Panc1 (cell line): ENCODE results near the gene MLNR. TPM values are rescaled to one million over a fixed set of nuclear protein-coding genes. Genes with fewer than 3 reads are reported as not detected.

ENCODE experiments used
- ATAC-seq: fragments of 200-7000 bp; cut with Tn5 transposase; 2 replicates; pipeline ENCODE4 v1.9.1; 2020; ENCODE audit warnings: mild to moderate bottlenecking, moderate library complexity
- BruUV-seq: library from RNA; stranded (reverse); fragments of 400-500 nt; replicated peaks from 2 replicates; lab custom pipeline; 2021; lab: Mats Ljungman, UMichigan
- CTCF ChIA-PET: fragments of 300-600 bp; sonication (Branson Sonifier 250); formaldehyde crosslinking; loops from one replicate; lab custom pipeline; 2022; ENCODE audit warnings: antibody characterized with exemption; lab: Charles Lee
- POLR2A ChIA-PET: fragments of 300-600 bp; sonication (Branson Sonifier 250); formaldehyde crosslinking; loops from one replicate; lab custom pipeline; 2022; ENCODE audit warnings: antibody characterized with exemption; lab: Charles Lee
- DNase-seq: peaks from one replicate; pipeline ENCODE4 v3.0.0-alpha.2; 2010; ENCODE audit warnings: low read depth, low spot score
- H3K27ac ChIP-seq: 2 replicates; pipeline ENCODE4 v1.5.1; 2011; ENCODE audit warnings: mild to moderate bottlenecking, low read length, inconsistent platforms
- H3K27me3 ChIP-seq: fragments of 200-500 bp; sonication (Bioruptor generic); 2 replicates; pipeline ENCODE4 v1.6.0; 2014; ENCODE audit warnings: low read length, inconsistent platforms; ENCODE audit not compliant: control insufficient read depth, insufficient read depth
- H3K36me3 ChIP-seq: fragments of 200-500 bp; sonication (Bioruptor generic); 2 replicates; pipeline ENCODE4 v1.5.1; 2014; ENCODE audit warnings: inconsistent platforms, mild to moderate bottlenecking, low read length, moderate library complexity; ENCODE audit not compliant: control insufficient read depth, insufficient read depth
- H3K4me1 ChIP-seq: 2 replicates; pipeline ENCODE4 v1.5.1; 2011; ENCODE audit warnings: inconsistent platforms, mild to moderate bottlenecking, low read length, moderate library complexity; ENCODE audit not compliant: control insufficient read depth, insufficient read depth
- H3K4me3 ChIP-seq, 2 experiments: 2 replicates each; pipeline ENCODE4 v1.5.1; 2011 to 2012; ENCODE audit warnings: low read depth in 2 of 2, low read length in 2 of 2, mild to moderate bottlenecking in 2 of 2, inconsistent platforms in 1 of 2, moderate library complexity in 1 of 2
- H3K9me3 ChIP-seq: fragments of 200-500 bp; sonication (Bioruptor generic); 2 replicates; pipeline ENCODE4 v1.5.1; 2014; ENCODE audit warnings: low read depth, mild to moderate bottlenecking, inconsistent platforms, low read length, moderate library complexity; ENCODE audit not compliant: control insufficient read depth, insufficient read depth
- POLR2AphosphoS5 ChIP-seq: IDR thresholded peaks from 2 replicates; pipeline ENCODE4 v1.6.1; 2012; ENCODE audit warnings: mild to moderate bottlenecking, low read depth, low read length, moderate library complexity
- SIN3A ChIP-seq: IDR thresholded peaks from 2 replicates; pipeline ENCODE4 v1.6.1; 2012; ENCODE audit warnings: low read depth, mild to moderate bottlenecking, low read length, moderate library complexity, borderline replicate concordance; ENCODE audit not compliant: insufficient read depth
- TCF7L2 ChIP-seq: IDR thresholded peaks from 2 replicates; pipeline ENCODE4 v1.6.1; 2011; ENCODE audit warnings: mild to moderate bottlenecking, low read depth, low read length, inconsistent platforms
- in situ Hi-C: cut with HindIII; loops from 2 replicates; pipeline ENCODE4 v1.10.0; 2016; ENCODE audit warnings: low sequenced_read_pairs, low pct_unique_long_range_greater_than_20kb
- intact Hi-C: fragments of 100-400 bp; cut with micrococcal nuclease; formaldehyde crosslinking; loops from one replicate; pipeline ENCODE4 v1.10.0; 2022; ENCODE audit not compliant: unreplicated experiment
- total RNA-seq: library from RNA; stranded (reverse); gene quantifications from one replicate; pipeline ENCODE4 v1.2.1, GENCODE V29; 2021; ENCODE audit not compliant: unreplicated experiment
- TF ChIP-seq, protein P1 (sequence below): fragments of 450-650 bp; IDR thresholded peaks from 2 replicates; pipeline ENCODE4 v1.5.1; 2017; ENCODE audit warnings: mild to moderate bottlenecking
- TF ChIP-seq, protein P2 (sequence below), 2 experiments: IDR thresholded peaks; 2 replicates each; pipeline ENCODE4 v1.6.1; 2011 to 2012; ENCODE audit warnings: low read depth in 2 of 2, control low read depth in 1 of 2, low read length in 1 of 2, mild to moderate bottlenecking in 1 of 2, moderate library complexity in 1 of 2; ENCODE audit not compliant: insufficient read depth in 1 of 2

Gene MLNR
- total RNA-seq, 1 experiment from 2014 or later = 0.62 TPM

DNA sequence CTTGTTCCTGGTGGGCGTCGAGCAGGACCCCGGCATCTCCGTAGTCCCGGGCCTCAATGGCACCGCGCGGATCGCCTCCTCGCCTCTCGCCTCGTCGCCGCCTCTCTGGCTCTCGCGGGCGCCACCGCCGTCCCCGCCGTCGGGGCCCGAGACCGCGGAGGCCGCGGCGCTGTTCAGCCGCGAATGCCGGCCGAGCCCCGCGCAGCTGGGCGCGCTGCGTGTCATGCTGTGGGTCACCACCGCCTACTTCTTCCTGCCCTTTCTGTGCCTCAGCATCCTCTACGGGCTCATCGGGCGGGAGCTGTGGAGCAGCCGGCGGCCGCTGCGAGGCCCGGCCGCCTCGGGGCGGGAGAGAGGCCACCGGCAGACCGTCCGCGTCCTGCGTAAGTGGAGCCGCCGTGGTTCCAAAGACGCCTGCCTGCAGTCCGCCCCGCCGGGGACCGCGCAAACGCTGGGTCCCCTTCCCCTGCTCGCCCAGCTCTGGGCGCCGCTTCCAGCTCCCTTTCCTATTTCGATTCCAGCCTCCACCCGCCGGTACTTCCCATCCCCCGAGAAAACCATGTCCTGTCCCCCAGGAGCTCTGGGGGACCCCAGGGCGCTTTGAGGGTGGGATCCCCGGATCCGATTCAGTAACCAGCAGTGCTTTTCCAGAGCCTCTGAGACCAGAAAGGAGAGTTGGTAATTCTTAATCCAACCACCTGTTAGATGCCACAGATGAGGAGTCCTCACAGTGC lies 885 bp downstream of the MLNR start:
- ChIA-PET POLR2A (no interaction called here), CTCF (no interaction called here)
- ATAC-seq (no peak), DNase-seq (no peak)
- intact Hi-C loops = no loop called here
- in situ Hi-C loops = no loop called here
- TF ChIP-seq, protein P1, sequence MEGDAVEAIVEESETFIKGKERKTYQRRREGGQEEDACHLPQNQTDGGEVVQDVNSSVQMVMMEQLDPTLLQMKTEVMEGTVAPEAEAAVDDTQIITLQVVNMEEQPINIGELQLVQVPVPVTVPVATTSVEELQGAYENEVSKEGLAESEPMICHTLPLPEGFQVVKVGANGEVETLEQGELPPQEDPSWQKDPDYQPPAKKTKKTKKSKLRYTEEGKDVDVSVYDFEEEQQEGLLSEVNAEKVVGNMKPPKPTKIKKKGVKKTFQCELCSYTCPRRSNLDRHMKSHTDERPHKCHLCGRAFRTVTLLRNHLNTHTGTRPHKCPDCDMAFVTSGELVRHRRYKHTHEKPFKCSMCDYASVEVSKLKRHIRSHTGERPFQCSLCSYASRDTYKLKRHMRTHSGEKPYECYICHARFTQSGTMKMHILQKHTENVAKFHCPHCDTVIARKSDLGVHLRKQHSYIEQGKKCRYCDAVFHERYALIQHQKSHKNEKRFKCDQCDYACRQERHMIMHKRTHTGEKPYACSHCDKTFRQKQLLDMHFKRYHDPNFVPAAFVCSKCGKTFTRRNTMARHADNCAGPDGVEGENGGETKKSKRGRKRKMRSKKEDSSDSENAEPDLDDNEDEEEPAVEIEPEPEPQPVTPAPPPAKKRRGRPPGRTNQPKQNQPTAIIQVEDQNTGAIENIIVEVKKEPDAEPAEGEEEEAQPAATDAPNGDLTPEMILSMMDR = no peak
- TF ChIP-seq SIN3A = no peak
- no peak for TF ChIP-seq TCF7L2
- TF ChIP-seq, protein P2, sequence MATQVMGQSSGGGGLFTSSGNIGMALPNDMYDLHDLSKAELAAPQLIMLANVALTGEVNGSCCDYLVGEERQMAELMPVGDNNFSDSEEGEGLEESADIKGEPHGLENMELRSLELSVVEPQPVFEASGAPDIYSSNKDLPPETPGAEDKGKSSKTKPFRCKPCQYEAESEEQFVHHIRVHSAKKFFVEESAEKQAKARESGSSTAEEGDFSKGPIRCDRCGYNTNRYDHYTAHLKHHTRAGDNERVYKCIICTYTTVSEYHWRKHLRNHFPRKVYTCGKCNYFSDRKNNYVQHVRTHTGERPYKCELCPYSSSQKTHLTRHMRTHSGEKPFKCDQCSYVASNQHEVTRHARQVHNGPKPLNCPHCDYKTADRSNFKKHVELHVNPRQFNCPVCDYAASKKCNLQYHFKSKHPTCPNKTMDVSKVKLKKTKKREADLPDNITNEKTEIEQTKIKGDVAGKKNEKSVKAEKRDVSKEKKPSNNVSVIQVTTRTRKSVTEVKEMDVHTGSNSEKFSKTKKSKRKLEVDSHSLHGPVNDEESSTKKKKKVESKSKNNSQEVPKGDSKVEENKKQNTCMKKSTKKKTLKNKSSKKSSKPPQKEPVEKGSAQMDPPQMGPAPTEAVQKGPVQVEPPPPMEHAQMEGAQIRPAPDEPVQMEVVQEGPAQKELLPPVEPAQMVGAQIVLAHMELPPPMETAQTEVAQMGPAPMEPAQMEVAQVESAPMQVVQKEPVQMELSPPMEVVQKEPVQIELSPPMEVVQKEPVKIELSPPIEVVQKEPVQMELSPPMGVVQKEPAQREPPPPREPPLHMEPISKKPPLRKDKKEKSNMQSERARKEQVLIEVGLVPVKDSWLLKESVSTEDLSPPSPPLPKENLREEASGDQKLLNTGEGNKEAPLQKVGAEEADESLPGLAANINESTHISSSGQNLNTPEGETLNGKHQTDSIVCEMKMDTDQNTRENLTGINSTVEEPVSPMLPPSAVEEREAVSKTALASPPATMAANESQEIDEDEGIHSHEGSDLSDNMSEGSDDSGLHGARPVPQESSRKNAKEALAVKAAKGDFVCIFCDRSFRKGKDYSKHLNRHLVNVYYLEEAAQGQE (IDR thresholded peaks at IDR 0.05; ENCODE audit: insufficient read depth in 1 of 2, low read depth in 2 of 2, low read length in 1 of 2) = no peak
- TF ChIP-seq POLR2AphosphoS5 = no peak
- Histone ChIP-seq H3K4me1 (no peaks in the 10 kb centered on the region), H3K27me3 (no peaks in the 10 kb centered on the region), H3K36me3 (no peaks in the 10 kb centered on the region), H3K9me3 (no peaks in the 10 kb centered on the region), H3K27ac (no peak overlapping the region), H3K4me3 (no peak overlapping the region)
- BruUV-seq = no TSS peak

DNA sequence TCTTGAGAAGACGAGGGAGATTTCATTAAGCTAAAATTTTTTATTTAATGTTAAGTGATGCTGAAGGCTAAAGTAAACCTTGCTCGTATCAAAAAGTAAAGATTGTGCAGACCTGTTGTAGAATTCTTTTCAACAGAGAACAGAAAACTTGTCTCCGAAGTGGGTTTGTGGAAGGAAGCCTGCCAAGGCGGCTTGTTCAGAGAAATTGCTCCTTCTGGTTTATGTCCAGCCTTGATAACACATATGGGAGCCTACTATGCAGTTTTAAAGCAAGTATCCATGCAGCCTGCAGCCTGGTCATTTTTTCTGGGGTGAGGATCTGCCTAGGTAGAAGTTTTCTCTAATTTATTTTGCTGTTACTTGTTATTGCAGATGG lies 1.4 kb downstream of the MLNR start:
- no peaks in the 10 kb centered on the region for H3K4me1 ChIP-seq
- H3K27ac ChIP-seq = no peak overlapping the region
- no peaks in the 10 kb centered on the region for H3K27me3 ChIP-seq
- TF ChIP-seq, protein P2 (IDR thresholded peaks at IDR 0.05; ENCODE audit: insufficient read depth in 1 of 2, low read depth in 2 of 2, low read length in 1 of 2) = no peak
- TF ChIP-seq SIN3A = no peak
- TF ChIP-seq TCF7L2 = no peak
- no peak for TF ChIP-seq POLR2AphosphoS5
- TF ChIP-seq, protein P1 = no peak
- ATAC-seq (no peak), DNase-seq (no peak)
- in situ Hi-C loops (no loop called here), intact Hi-C loops (no loop called here)
- POLR2A ChIA-PET = no interaction called here
- CTCF ChIA-PET = no interaction called here
- H3K36me3 ChIP-seq = no peaks in the 10 kb centered on the region
- no peaks in the 10 kb centered on the region for H3K9me3 ChIP-seq
- no peak overlapping the region for H3K4me3 ChIP-seq
- no TSS peak for BruUV-seq
